ENCODE measurements around the gene CREB5. TPM values are rescaled to one million over a fixed set of nuclear protein-coding genes. Genes with fewer than 3 reads are reported as not detected.

Gene CREB5
- total RNA-seq, 1 donor from 2014 or later: 13.6 TPM

DNA sequence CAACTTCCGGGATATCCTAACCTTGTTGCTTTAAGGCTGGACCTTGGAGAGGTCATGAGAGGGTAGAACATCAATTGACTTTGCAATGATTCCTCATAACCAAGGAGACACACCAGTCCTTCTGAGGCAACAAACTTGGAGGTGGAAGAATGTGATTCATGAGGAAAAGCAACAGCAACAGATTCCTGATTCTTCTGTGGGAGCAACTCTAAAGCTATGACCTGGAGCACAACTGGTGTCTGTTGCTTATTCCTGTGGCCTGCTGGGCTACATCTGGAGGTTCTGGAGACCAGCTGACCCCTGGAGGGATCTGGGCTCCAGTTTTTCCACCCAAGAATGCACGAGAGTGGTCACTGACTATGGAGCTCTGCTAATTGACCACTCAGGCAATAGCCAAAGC lies 116.6 kb downstream of the CREB5 start:
- DNase-seq (ENCODE audit: low spot score in 2 of 2, unreplicated experiment in 2 of 2): no peak
- H3K27me3 Mint-ChIP-seq (ENCODE audit: low read depth): peaks cover 11% of the 10 kb centered on the region
- no peak overlapping the region for H3K27ac Mint-ChIP-seq
- TF ChIP-seq, protein P1, sequence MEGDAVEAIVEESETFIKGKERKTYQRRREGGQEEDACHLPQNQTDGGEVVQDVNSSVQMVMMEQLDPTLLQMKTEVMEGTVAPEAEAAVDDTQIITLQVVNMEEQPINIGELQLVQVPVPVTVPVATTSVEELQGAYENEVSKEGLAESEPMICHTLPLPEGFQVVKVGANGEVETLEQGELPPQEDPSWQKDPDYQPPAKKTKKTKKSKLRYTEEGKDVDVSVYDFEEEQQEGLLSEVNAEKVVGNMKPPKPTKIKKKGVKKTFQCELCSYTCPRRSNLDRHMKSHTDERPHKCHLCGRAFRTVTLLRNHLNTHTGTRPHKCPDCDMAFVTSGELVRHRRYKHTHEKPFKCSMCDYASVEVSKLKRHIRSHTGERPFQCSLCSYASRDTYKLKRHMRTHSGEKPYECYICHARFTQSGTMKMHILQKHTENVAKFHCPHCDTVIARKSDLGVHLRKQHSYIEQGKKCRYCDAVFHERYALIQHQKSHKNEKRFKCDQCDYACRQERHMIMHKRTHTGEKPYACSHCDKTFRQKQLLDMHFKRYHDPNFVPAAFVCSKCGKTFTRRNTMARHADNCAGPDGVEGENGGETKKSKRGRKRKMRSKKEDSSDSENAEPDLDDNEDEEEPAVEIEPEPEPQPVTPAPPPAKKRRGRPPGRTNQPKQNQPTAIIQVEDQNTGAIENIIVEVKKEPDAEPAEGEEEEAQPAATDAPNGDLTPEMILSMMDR (IDR thresholded peaks at IDR 0.05; ENCODE audit: unreplicated experiment): no peak
- peaks cover 10% of the 10 kb centered on the region for H3K4me1 Mint-ChIP-seq
- peaks cover 4% of the 10 kb centered on the region for H3K36me3 Mint-ChIP-seq
- H3K9me3 Mint-ChIP-seq: peaks cover 4% of the 10 kb centered on the region
- H3K4me3 Mint-ChIP-seq: no peak overlapping the region

DNA sequence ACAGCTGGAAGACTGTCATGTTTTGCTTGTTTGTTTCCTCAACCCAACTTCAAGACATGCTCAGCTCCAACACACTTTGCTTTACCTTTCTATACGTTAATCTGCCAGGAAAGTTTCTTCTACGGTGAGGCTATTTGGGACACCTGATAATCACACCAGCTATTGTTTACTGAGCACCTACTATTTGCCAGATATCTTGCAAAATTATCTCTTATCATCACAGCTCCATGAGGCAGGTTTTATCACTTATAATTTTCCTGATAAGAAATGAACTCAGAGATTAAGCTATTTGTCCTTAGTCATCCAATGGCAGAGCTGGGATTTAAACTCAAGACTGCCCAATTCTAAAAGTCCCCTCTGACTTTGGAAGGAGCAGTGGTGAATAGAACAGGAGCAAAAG lies 117.4 kb downstream of the CREB5 start:
- H3K36me3 Mint-ChIP-seq: peaks cover 4% of the 10 kb centered on the region
- DNase-seq (ENCODE audit: low spot score in 2 of 2, unreplicated experiment in 2 of 2): no peak
- no peak overlapping the region for H3K4me3 Mint-ChIP-seq
- H3K9me3 Mint-ChIP-seq: peaks cover 4% of the 10 kb centered on the region
- peaks cover 11% of the 10 kb centered on the region for H3K27me3 Mint-ChIP-seq (ENCODE audit: low read depth)
- no peak overlapping the region for H3K27ac Mint-ChIP-seq
- TF ChIP-seq, protein P1 (IDR thresholded peaks at IDR 0.05; ENCODE audit: unreplicated experiment): no peak
- H3K4me1 Mint-ChIP-seq: peaks cover 17% of the 10 kb centered on the region

DNA sequence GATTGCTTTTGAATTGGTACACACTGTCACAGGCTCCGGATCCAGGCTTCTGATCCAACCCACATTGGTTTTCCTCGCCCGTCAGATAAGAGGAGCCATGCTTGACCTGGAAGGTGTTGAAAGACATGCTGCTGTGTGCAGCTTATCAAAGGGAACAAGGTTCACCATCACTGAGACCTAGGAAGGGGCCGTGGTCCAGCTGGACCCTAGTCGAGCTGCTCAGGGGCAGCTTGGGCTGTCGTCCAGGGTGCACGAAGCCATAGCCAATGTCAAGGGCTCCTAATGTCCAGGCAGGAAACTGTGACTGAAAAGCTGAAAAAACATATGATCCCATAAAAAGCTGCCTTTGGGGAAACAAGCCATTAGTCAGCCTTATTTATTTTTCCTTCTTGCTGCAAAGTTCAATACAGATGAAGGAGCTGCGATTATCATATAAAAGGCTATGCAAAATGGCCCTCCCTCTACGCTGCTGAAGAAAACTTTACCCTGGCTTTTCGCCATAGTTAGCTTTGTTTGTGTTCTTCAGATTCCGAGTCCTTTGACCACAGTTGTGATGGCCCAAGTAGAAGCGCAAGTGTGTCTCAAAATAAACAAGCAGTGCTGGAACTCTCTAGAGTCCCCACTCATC lies 118.0 kb downstream of the CREB5 start:
- peaks cover 9% of the 10 kb centered on the region for H3K27me3 Mint-ChIP-seq (ENCODE audit: low read depth)
- DNase-seq (ENCODE audit: low spot score in 2 of 2, unreplicated experiment in 2 of 2): no peak
- no peak overlapping the region for H3K4me3 Mint-ChIP-seq
- H3K36me3 Mint-ChIP-seq: peaks cover 4% of the 10 kb centered on the region
- H3K4me1 Mint-ChIP-seq: peaks cover 17% of the 10 kb centered on the region
- no peak overlapping the region for H3K27ac Mint-ChIP-seq
- TF ChIP-seq, protein P1 (IDR thresholded peaks at IDR 0.05; ENCODE audit: unreplicated experiment): no peak
- H3K9me3 Mint-ChIP-seq: peaks cover 4% of the 10 kb centered on the region

DNA sequence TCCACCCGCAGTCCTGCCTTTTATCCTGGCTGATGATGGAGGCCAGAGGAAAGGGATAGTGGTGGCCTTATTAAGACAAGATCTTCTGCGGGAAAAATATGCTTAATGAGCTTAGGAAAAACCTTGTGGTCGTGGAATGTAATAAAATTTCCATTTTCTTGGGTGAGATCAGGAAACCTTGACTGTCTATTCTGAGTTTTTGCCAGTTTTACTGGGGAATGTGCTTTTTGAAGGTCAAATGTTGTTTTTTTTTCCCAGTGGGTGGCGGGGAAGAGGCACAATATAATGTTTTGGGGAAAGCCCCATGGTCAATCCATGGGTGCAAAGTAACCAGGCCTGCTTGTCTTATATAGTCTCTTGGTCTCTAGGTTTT lies 118.5 kb downstream of the CREB5 start:
- Mint-ChIP-seq H3K9me3 (peaks cover 4% of the 10 kb centered on the region), H3K27me3 (ENCODE audit: low read depth) (peaks cover 11% of the 10 kb centered on the region), H3K4me3 (no peak overlapping the region), H3K4me1 (peaks cover 19% of the 10 kb centered on the region), H3K27ac (no peak overlapping the region), H3K36me3 (peaks cover 4% of the 10 kb centered on the region)
- TF ChIP-seq, protein P1 (IDR thresholded peaks at IDR 0.05; ENCODE audit: unreplicated experiment): no peak
- DNase-seq (ENCODE audit: low spot score in 2 of 2, unreplicated experiment in 2 of 2): no peak

DNA sequence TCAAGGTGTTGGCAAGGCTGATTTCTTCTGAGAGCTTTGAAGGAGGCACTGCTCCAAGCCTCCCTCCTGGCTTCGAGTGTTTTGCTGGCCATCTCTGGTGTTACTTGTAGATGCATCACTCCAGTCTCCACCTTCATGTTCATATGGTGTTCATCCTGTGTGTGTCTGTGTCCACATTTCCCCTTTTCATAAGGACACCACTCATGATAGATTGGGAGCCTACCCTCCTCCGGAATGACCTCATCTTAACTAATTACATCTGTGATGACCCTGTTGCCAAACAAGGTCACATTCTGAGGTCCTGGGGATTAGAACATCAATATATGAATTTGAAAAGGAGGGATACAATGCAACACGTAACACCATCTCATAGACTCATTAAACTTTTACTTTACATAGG lies 119.0 kb downstream of the CREB5 start:
- H3K9me3 Mint-ChIP-seq: peaks cover 4% of the 10 kb centered on the region
- TF ChIP-seq, protein P1 (IDR thresholded peaks at IDR 0.05; ENCODE audit: unreplicated experiment): no peak
- H3K27me3 Mint-ChIP-seq (ENCODE audit: low read depth): peaks cover 11% of the 10 kb centered on the region
- no peak for DNase-seq (ENCODE audit: low spot score in 2 of 2, unreplicated experiment in 2 of 2)
- H3K4me1 Mint-ChIP-seq: peaks cover 24% of the 10 kb centered on the region
- H3K36me3 Mint-ChIP-seq: peaks cover 4% of the 10 kb centered on the region
- no peak overlapping the region for H3K4me3 Mint-ChIP-seq
- no peak overlapping the region for H3K27ac Mint-ChIP-seq

DNA sequence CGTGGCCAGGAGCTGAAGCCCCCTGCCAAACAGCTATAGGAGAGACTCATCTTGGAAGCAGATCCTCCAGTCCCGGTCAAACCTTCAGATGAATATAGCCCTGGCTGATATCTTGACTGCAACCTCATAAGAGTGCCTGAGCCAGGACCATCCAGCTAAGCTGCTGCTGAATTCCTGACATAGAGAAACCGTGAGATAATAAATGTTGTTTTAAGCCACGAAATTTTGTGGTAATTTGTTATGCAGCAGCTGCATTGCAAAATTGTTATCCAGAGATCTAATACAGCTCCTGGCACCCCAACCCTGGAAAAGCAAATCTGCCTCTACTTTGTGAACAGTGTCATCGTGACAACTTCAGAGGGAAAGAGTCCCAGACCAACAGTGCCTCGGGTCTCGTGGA lies 119.9 kb downstream of the CREB5 start:
- Mint-ChIP-seq H3K27ac (no peak overlapping the region), H3K4me1 (peaks cover 25% of the 10 kb centered on the region), H3K36me3 (peaks cover 4% of the 10 kb centered on the region), H3K27me3 (ENCODE audit: low read depth) (peaks cover 6% of the 10 kb centered on the region), H3K9me3 (peaks cover 4% of the 10 kb centered on the region), H3K4me3 (no peak overlapping the region)
- no peak for DNase-seq (ENCODE audit: low spot score in 2 of 2, unreplicated experiment in 2 of 2)
- TF ChIP-seq, protein P1 (IDR thresholded peaks at IDR 0.05; ENCODE audit: unreplicated experiment): no peak

All from mesothelial cell of epicardium (in vitro differentiated cells).